K562 (cell line): Measurements from ENCODE around the gene FBLIM1. TPM values are rescaled to one million over a fixed set of nuclear protein-coding genes. Genes with fewer than 3 reads are reported as not detected.
A peak's percentile ranks its signal among the peaks of the same experiment; 100 is the strongest.

Source experiments
- ATAC-seq: fragments of 200-7000 bp; cut with Tn5 transposase; 3 replicates; pipeline ENCODE4 v1.9.1; 2020; ENCODE audit warnings: moderate library complexity
- BruUV-seq: library from RNA; stranded (reverse); fragments of 400-500 nt; replicated peaks from 2 replicates; lab custom pipeline; 2021; lab: Mats Ljungman, UMichigan
- CTCF ChIA-PET: fragments of 300-600 bp; formaldehyde crosslinking; extraction: SDS; loops from one replicate; lab custom pipeline; 2021; ENCODE audit warnings: low intra/inter-chr PET ratio; lab: Yijun Ruan, JAX
- POLR2A ChIA-PET: fragments of 300-600, 350-650 bp; sonication (Branson Sonifier 250); formaldehyde crosslinking; extraction: SDS; loops from one replicate; lab custom pipeline; 2021; ENCODE audit warnings: antibody characterized with exemption, inconsistent platforms; lab: Yijun Ruan, JAX
- DNase-seq, 4 experiments: peaks; one replicate each; pipeline versions ENCODE4 v3.0.0 to v3.0.0-alpha.2; 2011 to 2018; ENCODE audit warnings: low spot score in 3 of 4, mixed read lengths in 3 of 4; ENCODE audit errors: extremely low read depth in 1 of 4
- FAIRE-seq: peaks from 2 replicates; lab custom pipeline; 2011; peaks lifted over from hg19 to GRCh38; lab: Jason Lieb, UNC
- H2AFZ ChIP-seq: 2 replicates; pipeline ENCODE4 v1.6.0; 2011; ENCODE audit warnings: low read depth, low read length, control low read depth, inconsistent platforms
- H3K27ac ChIP-seq: fragments of 200-600 bp; 3 replicates; pipeline ENCODE4 v1.8.0; 2011; ENCODE audit warnings: low read depth, mild to moderate bottlenecking, control low read depth, inconsistent platforms, low read length, moderate library complexity, mixed read lengths; ENCODE audit errors: extremely low read depth
- H3K27me3 ChIP-seq, 2 experiments: fragments of 300-600 bp in 1 of 2; 2 replicates in 1 of 2; 3 replicates in 1 of 2; pipeline versions ENCODE4 v1.6.0 to v1.8.0; 2011; ENCODE audit warnings: inconsistent platforms in 2 of 2, low read length in 2 of 2, mild to moderate bottlenecking in 1 of 2, mixed read lengths in 1 of 2, moderate library complexity in 1 of 2; ENCODE audit not compliant: control insufficient read depth in 2 of 2, insufficient read depth in 2 of 2
- H3K36me3 ChIP-seq: fragments of 300-600 bp; 3 replicates; pipeline ENCODE4 v1.8.0; 2011; ENCODE audit warnings: mild to moderate bottlenecking, low read length, inconsistent platforms; ENCODE audit not compliant: control insufficient read depth, insufficient read depth
- H3K4me1 ChIP-seq, 2 experiments: fragments of 200-600 bp in 1 of 2; replicated peaks in 1 of 2; 2 replicates in 1 of 2; 3 replicates in 1 of 2; pipeline versions ENCODE4 v1.5.1 to v1.8.0; 2011; ENCODE audit warnings: inconsistent platforms in 2 of 2, low read length in 2 of 2, mild to moderate bottlenecking in 1 of 2, mixed read lengths in 1 of 2, moderate library complexity in 1 of 2; ENCODE audit not compliant: control insufficient read depth in 2 of 2, insufficient read depth in 2 of 2
- H3K4me2 ChIP-seq: 2 replicates; pipeline ENCODE4 v1.6.1; 2011; ENCODE audit warnings: low read length, control low read depth, inconsistent platforms, mixed read lengths; ENCODE audit not compliant: insufficient read depth
- H3K4me3 ChIP-seq: fragments of 200-600 bp; sonication (generic), shearing (Covaris generic); 2 replicates; pipeline ENCODE4 v1.5.1; 2016; ENCODE audit warnings: control low read depth, inconsistent platforms
- H3K79me2 ChIP-seq: fragments of 200-600 bp; 3 replicates; pipeline ENCODE4 v1.8.0; 2011; ENCODE audit warnings: low read length, inconsistent platforms; ENCODE audit not compliant: control insufficient read depth, insufficient read depth
- H3K9ac ChIP-seq, 2 experiments: 2 replicates each; pipeline versions ENCODE4 v1.6.0 to v1.6.1; 2011; ENCODE audit warnings: low read depth in 2 of 2, low read length in 2 of 2, control low read depth in 1 of 2, inconsistent platforms in 1 of 2, mild to moderate bottlenecking in 1 of 2, mixed read lengths in 1 of 2; ENCODE audit not compliant: insufficient read depth in 1 of 2
- H3K9me1 ChIP-seq: one replicate; pipeline ENCODE4 v1.6.0; 2011; ENCODE audit warnings: inconsistent platforms, mild to moderate bottlenecking, low read length, moderate library complexity; ENCODE audit not compliant: control insufficient read depth, insufficient read depth
- H3K9me3 ChIP-seq: replicated peaks from 2 replicates; pipeline ENCODE4 v1.5.1; 2011; ENCODE audit warnings: low read depth, low read length, inconsistent platforms; ENCODE audit not compliant: control insufficient read depth, insufficient read depth
- H4K20me1 ChIP-seq: replicated peaks from 2 replicates; pipeline ENCODE4 v1.6.1; 2011; ENCODE audit warnings: low read length, inconsistent platforms, mixed read lengths; ENCODE audit not compliant: control insufficient read depth, insufficient read depth
- HBP1 ChIP-seq: fragments of 450-650 bp; formaldehyde crosslinking; IDR thresholded peaks from 2 replicates; pipeline ENCODE4 v1.4.0; 2022; ENCODE audit warnings: missing genetic modification characterization
- HMGN3 ChIP-seq: IDR thresholded peaks from 2 replicates; pipeline ENCODE4 v1.6.1; 2011; ENCODE audit warnings: borderline replicate concordance, low read depth, mild to moderate bottlenecking, mixed read lengths, low read length; ENCODE audit not compliant: insufficient read length; ENCODE audit errors: extremely low read depth
- MAX ChIP-seq: sonication (generic); formaldehyde crosslinking; IDR thresholded peaks from 2 replicates; pipeline ENCODE4 v1.9.0; 2022; ENCODE audit warnings: mild to moderate bottlenecking, missing genetic modification reagents
- ZNF175 ChIP-seq: fragments of 200-800 bp; sonication (Bioruptor generic); IDR thresholded peaks from 2 replicates; pipeline ENCODE4 v1.6.1; 2016; ENCODE audit warnings: low read depth, mild to moderate bottlenecking, missing genetic modification characterization, missing compliant biosample characterization
- ZSCAN29 ChIP-seq: fragments of 450-650 bp; IDR thresholded peaks from 2 replicates; pipeline ENCODE4 v1.6.1; 2017
- WGBS: fragments of 100-300 bp; shearing (Covaris generic); methylation state at CpG from one replicate; pipeline ENCODE4 v1.1.6; 2016; ENCODE audit warnings: low coverage, mixed read lengths; ENCODE audit not compliant: insufficient coverage; ENCODE audit errors: missing lambda C conversion rate; 5-methylcytosine and 5-hydroxymethylcytosine counted together
- in situ Hi-C: fragments of 300-500 bp; cut with MboI; formaldehyde crosslinking; loops from 4 replicates; pipeline ENCODE4 v1.15.0; 2018; ENCODE audit warnings: inconsistent platforms, mixed read lengths
- intact Hi-C: fragments of 100-400 bp; cut with micrococcal nuclease; formaldehyde crosslinking; loops from 2 replicates; pipeline ENCODE4 v1.14.2; 2022
- polyA plus RNA-seq, 8 experiments: library from polyadenylated mRNA; depleted of rRNA in 4 of 8; stranded (reverse) in 5 of 8; unstranded in 3 of 8; fragments of >200 nt; fragmentation: Nextera tagmentation in 2 of 8; fragmentation: Illumina TruSeq in 1 of 8; extraction: Ambion mirVana in 2 of 8; extraction: Trizol in 1 of 8; gene quantifications; 2 replicates each; pipeline versions ENCODE4 v1.2.1 to v1.2.3, GENCODE V29; 2011 to 2014; ENCODE audit warnings: inconsistent platforms in 1 of 8, missing spikeins in 1 of 8
- total RNA-seq, 7 experiments: library from RNA; depleted of rRNA in 6 of 7; stranded (reverse); fragments of >200 nt in 6 of 7; fragmentation: Illumina TruSeq in 2 of 7; extraction: Trizol in 2 of 7; gene quantifications; 2 replicates each; pipeline versions ENCODE4 v1.2.1 to v1.2.3, GENCODE V29; 2011 to 2021; ENCODE audit warnings: low replicate concordance in 1 of 7

Gene FBLIM1
- total and polyA plus RNA-seq, 9 of the 15 experiments (the other 6 are each of a cell fraction or from before 2014, with no cell fraction given): 0.14 to 0.24 TPM; not detected in 7

DNA sequence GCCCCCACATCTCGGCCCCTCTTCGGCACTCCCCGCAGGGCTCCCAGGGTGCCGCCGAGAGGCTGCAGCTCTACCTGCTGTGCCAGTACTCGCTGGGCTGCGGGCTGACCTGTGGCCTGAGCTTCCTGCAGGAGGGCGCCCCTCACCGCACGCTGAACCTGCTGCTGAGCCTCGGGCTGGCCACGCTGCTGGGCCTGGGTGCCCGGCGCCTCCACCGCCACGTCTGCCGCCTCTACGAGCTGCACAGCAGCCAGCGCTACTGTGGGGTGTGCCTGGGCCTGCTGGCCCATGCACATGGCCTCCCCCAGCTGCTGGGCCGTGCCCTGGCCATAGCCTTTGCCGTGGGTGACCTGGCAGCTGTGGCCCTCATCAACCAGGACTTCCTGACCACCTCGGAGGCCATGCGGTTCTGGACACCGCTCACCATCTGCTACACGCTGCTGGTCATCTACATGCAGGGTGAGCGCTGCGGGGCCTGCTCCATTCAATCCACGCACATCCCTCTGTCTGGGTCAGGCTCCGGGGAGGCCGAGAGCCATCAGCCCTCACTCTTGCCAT, 14.4 kb upstream of the FBLIM1 start:
- no TSS peak for BruUV-seq
- Histone ChIP-seq H3K4me3 (no peak overlapping the region), H3K9me3 (no peaks in the 10 kb centered on the region), H3K27me3 (peaks cover 0 to 7% of the 10 kb centered on the region in 2 experiments; a peak in 1 of 5 replicates), H3K79me2 (no peaks in the 10 kb centered on the region), H2AFZ (no peak overlapping the region), H3K4me1 (peaks cover 3 to 43% of the 10 kb centered on the region in 2 experiments; a peak in 4 of 5 replicates), H3K36me3 (no peaks in the 10 kb centered on the region), H3K4me2 (no peak overlapping the region), H3K9ac (no peak overlapping the region), H3K27ac (no peak overlapping the region), H4K20me1 (peaks cover 4% of the 10 kb centered on the region; the same call in 1 of the 2 replicates), H3K9me1 (no peaks in the 10 kb centered on the region)
- DNase-seq: no peak
- POLR2A ChIA-PET: no interaction called here
- ATAC-seq: no peak
- in situ Hi-C loops: no loop called here
- FAIRE-seq: no peak
- CTCF ChIA-PET: interaction anchor here (0.6 kb wide), 1 partner anchor 311 kb away, joined by 3 read pairs; no protein-coding TSS in a partner anchor
- TF ChIP-seq ZSCAN29: no peak
- no peak for TF ChIP-seq ZNF175
- peak; percentile 13; the same call in 1 of the 2 replicates for TF ChIP-seq MAX (CRISPR knock-in tag)
- TF ChIP-seq HBP1: no peak
- peak; percentile 17 for TF ChIP-seq HMGN3
- intact Hi-C loops: no loop called here
- WGBS: 42% methylated on average over 30 of the region's 30 CpGs
